NCI-H510A (cell line): ENCODE results near the gene FADS6.

Source experiments
- DNase-seq: peaks from one replicate; lab custom pipeline; 2025; lab: John Stamatoyannopoulos, UW

Gene FADS6

DNA sequence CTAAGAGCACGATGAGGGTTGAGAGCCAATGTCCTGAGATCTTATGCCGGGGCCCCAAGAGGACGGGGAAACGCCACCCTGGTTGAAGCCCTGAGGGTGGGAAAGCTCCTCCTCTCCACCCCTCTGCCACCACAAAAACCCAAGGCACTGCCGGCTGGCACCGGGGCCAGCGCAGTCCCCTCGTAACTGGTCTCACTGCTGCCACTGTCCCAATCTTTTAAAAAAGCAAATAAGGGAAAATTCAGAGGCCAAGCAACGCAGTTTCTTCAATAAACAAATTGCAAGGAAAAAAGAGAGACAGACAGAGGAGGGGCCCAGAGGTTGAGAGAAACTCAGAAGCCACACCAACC lies 40.4 kb downstream of the FADS6 start:
- no peak for DNase-seq

DNA sequence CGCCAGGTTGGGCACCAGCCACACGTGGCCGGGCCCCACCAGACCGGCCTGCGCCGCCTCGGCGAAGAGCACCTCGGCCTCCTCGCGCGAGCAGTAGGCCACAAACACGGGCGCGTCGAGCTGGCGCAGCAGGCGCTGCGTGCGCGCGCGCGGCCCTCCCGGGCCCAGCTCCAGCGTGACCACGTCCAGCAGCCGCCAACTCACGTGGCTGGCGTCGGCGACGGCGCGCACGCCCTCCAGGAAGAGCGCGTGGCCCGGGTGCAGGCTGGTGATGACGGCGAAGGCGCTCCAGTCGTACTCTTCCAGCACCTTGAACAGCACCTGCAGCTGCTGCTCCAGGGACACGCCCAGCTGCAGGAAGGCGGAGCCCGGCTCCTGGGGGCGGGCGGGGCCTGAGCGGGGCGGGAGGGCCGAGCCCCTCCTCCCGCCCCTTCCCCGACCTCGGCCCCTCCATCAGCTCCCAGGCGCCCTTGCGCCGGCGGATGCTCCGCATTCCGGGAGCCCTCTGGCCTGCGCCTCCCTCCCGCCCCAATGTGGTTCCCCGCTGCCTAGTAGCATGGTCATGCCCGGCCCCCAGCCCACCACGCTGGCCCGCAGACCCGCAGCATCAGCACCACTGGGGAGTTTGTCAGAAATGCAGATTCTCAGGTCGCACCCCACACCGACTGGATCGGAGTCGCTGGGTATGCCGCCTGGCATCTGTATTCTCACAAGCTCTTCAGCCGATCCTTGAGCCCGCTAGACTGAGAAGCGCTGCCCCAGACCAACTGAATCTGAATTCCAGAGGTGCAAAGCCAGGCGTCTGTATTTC lies 41.0 kb downstream of the FADS6 start:
- DNase-seq, result no peak

- peak; percentile 90 for DNase-seq
Measured at GRCh38 chr17:74851612-74852236, 41.7 kb downstream of the FADS6 start.

DNA sequence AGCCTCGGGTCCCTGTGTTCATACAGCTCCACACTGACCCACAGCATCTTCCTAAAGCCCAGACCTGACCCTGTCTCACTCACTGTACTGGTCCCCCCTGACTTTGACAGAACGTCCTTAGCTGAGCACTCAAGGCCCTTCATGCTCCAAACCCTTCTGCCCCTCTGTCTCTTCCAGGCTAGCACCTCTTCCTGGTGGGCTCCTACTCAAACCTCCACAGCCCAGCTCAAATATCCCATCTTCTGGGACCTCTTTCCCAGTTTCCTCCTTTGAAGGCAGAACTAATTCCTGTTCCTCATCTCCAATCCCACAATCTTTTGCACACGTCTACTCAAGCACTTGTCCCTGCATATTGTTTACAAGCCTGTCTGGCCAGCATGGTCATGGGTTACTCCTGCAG lies 42.5 kb downstream of the FADS6 start:
- peak; percentile 68 for DNase-seq

DNA sequence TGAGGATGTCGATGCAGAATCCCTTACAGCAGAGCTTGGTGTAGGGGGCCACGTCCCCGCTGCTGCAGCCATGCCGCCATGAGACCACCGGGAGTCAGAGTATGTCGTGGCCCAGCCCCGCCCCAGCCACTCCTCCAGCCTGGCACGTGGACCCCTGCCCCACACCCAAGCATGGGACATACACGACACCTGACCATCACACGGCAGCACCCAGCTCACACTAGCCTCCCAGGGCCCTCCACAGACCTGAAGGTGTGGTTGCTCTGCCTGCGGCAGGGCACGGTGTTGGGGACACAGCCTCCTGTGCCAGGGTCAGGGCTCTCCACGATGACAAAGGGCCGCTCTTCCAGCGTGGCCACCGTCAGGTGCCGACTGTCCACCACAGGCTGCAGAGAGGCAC lies 43.1 kb downstream of the FADS6 start:
- DNase-seq, result no peak

GRCh38 chr17:74848656-74849399 lies 44.6 kb downstream of the FADS6 start:
- no peak for DNase-seq

DNA sequence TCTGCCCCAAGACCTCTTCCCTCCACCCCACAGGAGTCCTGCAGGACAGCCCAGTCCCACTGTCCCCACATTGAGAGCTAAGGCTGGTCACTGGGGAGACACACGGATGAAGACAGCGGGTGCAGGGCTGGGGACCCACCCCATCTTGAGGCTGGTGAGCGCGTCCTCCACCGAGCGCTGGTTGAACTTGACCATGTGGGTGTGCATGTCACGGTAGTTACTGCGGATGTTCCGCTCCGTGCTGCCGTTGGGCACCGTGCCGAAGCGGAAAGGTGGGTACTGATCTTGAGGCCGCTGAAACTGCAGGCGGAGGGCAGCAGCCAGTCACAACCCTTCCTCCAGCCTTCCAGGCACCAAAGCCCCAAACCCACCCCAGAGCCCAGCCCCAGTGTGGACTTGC lies 46.8 kb downstream of the FADS6 start:
- DNase-seq, result no peak

DNA sequence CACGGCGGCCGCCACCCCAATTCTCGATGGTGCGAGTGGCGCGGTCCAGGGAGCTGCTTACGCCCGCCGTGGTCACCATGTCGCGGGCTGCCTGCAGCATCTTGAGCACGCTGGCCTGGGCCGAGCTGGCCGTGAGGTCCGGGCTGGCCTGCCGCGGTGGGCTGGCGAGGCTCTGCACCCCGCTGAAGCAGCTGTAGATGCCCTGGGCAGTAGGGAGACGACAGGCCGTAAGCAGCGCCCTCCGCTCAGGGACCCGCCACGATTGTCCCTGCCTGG lies 50.1 kb downstream of the FADS6 start:
- DNase-seq, result no peak

GRCh38 chr17:74842599-74843351 lies 50.7 kb downstream of the FADS6 start:
- DNase-seq, result peak; percentile 69

DNA sequence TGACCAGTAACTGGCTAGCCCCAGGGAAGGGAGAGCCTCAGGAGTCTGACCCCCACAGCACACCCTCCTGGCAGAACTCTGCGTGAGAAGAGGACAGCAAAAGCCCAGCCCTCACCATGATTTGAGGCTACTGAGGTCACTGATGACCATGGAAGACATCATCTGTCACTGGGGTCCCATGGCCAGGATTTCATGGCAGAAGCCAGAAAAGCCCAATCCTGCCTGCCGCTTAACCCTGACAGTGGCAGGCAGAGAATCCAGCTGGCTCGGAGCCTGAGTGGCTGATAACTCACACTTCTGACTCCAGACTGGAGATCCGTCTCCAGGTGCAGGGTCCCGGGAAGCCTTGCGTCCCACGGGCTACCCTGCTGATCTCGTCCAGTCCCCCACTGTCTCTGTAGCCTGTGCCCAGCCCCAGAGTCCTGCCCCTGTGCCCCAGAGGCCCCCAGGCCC lies 51.3 kb downstream of the FADS6 start:
- DNase-seq, result no peak

DNA sequence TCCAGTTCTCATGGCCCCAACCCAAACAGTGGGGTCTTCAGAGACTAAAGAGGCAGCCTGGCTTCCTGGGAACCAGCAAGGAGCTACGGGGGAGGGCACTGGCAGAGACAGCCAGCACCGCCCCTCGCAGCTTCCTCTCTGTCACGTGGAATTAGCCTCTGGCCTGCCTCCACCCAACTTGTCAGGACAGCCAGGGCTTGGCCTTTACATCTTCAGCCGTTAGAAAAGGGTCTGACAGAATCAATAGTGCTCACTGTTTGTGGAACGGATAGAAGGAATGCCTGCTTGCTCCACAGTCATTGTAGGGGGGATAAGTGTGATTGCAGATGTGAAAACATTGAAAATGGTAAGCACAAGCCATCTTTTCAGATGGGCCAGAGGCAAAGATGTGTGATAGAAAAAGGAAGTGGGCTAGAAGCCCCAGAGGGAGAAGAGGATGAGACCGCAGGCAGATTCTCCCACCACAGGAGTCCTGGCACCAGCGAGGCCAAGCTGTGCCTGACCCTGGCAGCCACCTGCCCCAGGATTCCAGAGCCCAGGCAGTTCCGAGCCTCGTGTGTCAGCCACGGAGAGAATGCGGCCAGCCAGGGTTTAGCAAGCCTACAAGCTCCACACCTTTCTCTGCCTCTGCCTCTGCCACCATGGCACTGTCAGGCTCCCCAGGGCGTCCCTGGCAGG lies 52.3 kb downstream of the FADS6 start:
- no peak for DNase-seq

- DNase-seq, result no peak
Measured at GRCh38 chr17:74839990-74840852, 53.2 kb downstream of the FADS6 start.

GRCh38 chr17:74838274-74838673 lies 55.2 kb downstream of the FADS6 start:
- DNase-seq, result no peak

- no peak for DNase-seq
Measured at GRCh38 chr17:74836691-74837467, 56.6 kb downstream of the FADS6 start.

DNA sequence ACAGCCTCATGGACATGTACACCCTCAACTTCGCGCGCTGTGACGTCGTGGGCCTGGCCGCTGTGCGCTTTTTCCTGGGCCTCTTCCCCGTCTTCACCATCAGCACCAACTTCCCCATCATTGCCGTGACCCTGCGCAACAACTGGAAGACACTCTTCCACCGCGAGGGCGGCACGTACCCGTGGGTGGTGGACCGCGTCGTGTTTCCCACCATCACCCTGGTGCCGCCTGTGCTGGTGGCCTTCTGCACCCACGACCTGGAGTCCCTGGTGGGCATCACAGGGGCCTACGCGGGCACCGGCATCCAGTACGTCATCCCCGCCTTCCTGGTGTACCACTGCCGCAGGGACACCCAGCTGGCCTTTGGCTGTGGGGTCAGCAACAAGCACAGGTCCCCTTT lies 57.2 kb downstream of the FADS6 start:
- DNase-seq, result no peak

DNA sequence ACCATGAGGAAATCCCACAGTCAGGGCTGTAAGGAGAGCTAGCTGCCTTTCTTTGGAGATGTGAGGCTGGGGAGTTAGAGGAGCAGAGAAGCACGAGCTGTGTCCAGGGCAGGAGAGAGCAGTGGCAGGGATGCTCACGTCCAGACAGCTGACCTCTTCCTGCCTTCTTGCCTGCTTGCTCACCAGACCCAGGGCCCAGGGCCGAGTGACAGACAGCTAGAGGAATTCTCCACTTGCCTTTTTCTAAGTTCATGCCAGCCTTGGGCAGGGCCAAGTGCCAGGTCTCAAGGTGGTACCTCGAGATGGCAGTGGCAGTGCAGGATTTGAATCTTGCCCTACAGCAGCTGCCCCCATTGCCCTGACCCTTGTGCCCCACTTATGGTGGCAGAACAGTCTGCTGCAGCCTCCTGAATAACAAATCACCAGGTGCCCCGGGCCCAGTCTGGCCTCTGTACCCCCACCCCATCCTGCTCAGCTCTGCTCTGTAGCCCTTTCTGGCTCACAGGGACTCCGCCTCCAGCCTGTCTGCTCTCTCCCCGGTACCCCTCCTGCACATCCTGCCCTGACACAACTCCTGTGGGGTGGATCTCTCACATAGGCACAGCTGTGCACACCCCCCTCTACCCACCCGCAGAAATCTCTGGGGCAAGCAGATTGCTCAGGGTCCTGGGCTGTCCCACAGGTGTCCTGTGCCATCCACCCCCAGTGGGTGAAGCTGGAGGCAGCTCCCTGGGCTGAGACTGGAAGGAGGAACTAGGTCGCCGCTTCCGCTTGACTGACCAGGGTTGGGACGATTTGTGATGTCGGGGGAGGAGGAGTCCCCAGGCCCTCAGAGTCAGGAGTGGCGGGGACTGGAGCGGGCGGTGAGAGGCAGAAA lies 59.7 kb downstream of the FADS6 start:
- DNase-seq, result no peak

DNA sequence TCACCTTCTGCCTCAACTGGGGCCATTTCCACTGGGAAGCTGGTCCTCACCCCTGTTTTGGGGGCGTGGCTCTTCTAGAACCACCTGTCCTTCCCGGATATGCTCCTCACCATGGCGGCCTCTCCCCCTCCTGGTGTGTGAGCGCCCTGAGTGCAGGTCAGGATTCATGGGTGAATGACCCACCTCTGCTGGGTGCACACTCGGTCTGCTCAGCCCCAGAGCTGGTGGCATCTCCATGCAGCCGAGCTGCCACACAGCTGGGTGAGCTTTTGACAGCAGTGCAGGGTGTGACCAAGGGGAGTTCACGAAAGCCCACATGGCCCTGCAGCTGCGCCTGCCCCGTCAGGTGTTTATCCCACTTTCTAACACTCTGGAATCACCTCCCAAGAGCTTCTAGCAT lies 61.0 kb downstream of the FADS6 start:
- DNase-seq, result peak; percentile 61

DNA sequence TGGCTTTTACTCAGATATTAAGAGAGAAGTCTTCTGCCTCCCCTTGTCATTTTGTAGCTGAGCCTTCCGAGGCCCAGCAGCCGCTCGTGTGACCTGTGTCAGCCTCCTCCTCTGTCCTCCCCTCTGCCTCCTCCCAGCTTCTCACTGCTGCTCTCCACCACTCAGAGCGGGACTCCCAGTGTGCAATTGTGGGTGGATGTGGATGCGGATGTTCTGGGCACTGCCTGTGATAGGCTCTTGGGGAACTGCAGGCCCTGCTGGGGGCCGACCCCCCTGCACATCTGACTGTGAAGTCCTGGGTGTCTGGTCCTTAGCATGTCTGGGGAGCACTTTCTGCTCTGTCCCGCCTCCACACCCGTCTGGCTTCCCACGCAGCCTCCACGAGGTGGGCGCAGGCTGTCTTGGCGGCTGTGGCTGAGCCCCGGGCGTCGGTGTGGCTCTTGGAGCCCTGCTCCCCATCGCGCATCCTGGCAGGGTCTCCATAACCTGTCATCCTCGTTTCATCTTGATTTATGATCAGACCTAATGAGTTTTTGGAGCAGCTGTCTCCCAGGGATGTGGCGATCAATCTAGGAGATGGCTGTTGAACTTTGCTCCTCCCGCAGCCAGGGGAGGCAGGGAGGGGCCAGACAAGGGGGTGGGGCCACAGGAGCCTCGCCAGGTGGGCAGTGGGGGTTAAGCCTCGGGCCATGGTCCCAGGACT lies 61.8 kb downstream of the FADS6 start:
- DNase-seq, result no peak

DNA sequence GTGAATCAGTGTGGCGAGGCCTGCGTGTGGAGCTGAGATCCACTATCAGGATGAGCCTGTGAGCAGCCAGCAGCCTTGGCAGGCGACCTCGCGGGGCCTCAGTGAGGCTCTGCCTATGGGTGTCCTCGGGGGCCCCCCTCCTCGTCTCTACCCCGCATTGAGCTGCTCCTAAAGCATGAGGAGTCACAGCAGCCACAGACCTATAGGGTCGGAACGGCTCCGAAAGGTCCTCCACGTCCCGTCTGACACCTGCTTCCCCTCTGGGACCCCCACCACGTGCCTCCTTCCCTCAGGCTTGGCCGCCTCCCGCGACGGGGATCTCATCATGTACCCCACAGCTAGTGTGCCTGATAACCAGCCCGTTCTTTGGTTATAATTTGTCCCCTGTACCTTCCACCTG lies 62.6 kb downstream of the FADS6 start:
- no peak for DNase-seq
